Smooth muscle cell (in vitro differentiated cells): ENCODE data around the gene CACNA1E. TPM values are rescaled to one million over a fixed set of nuclear protein-coding genes. Genes with fewer than 3 reads are reported as not detected.

Experiments used
- DNase-seq: peaks from one replicate; lab custom pipeline; 2025; ENCODE audit not compliant: unreplicated experiment; lab: John Stamatoyannopoulos, UW
- H2AFZ ChIP-seq: fragments of 200-600 bp; sonication (generic); 2 replicates; pipeline ENCODE4 v1.6.0; 2016; ENCODE audit warnings: antibody characterized with exemption, low read depth, mild to moderate bottlenecking
- H3F3A ChIP-seq: fragments of 200-600 bp; sonication (generic); 2 replicates; pipeline ENCODE4 v1.6.0; 2017; ENCODE audit warnings: antibody characterized with exemption, low read depth
- H3K27ac ChIP-seq: fragments of 200-600 bp; sonication (generic); 2 replicates; pipeline ENCODE4 v1.5.1; 2016; ENCODE audit warnings: low read depth, mild to moderate bottlenecking
- H3K27me3 ChIP-seq: fragments of 200-600 bp; sonication (generic); 2 replicates; pipeline ENCODE4 v1.6.1; 2016; ENCODE audit warnings: low read depth, mild to moderate bottlenecking
- H3K36me3 ChIP-seq: fragments of 200-600 bp; sonication (generic); 2 replicates; pipeline ENCODE4 v1.5.1; 2016; ENCODE audit warnings: low read depth
- H3K4me1 ChIP-seq: fragments of 200-600 bp; sonication (generic); 2 replicates; pipeline ENCODE4 v1.5.1; 2016; ENCODE audit warnings: low read depth
- H3K4me2 ChIP-seq: fragments of 200-600 bp; sonication (generic); 2 replicates; pipeline ENCODE4 v1.6.0; 2016; ENCODE audit warnings: mild to moderate bottlenecking
- H3K4me3 ChIP-seq: fragments of 200-600 bp; sonication (generic); 2 replicates; pipeline ENCODE4 v1.5.1; 2016; ENCODE audit warnings: mild to moderate bottlenecking
- H3K79me2 ChIP-seq: fragments of 200-600 bp; sonication (generic); 2 replicates; pipeline ENCODE4 v1.6.0; 2016; ENCODE audit warnings: low read depth, mild to moderate bottlenecking
- H3K9ac ChIP-seq: fragments of 200-600 bp; sonication (generic); 2 replicates; pipeline ENCODE4 v1.6.0; 2016; ENCODE audit warnings: low read depth
- H3K9me3 ChIP-seq: fragments of 200-600 bp; sonication (generic); replicated peaks from 2 replicates; pipeline ENCODE4 v1.5.1; 2016; ENCODE audit warnings: low read depth
- H4K20me1 ChIP-seq: fragments of 200-600 bp; sonication (generic); 2 replicates; pipeline ENCODE4 v1.6.0; 2016; ENCODE audit warnings: low read depth
- CTCF ChIP-seq: fragments of 200-600 bp; sonication (generic); IDR thresholded peaks from 2 replicates; pipeline ENCODE4 v1.5.1; 2017; ENCODE audit warnings: borderline replicate concordance, mild to moderate bottlenecking, antibody characterized with exemption; ENCODE audit not compliant: insufficient read depth, poor library complexity, severe bottlenecking
- WGBS: methylation state at CpG from one replicate; pipeline ENCODE4 v1.1.7; 2016; ENCODE audit warnings: low lambda C conversion rate; 5-methylcytosine and 5-hydroxymethylcytosine counted together
- polyA plus RNA-seq: library from polyadenylated mRNA; unstranded; fragments of >200 nt; fragmentation: Nextera tagmentation; extraction: Ambion mirVana; gene quantifications from 2 replicates; pipeline ENCODE4 v1.2.1, GENCODE V29; 2016
- small RNA-seq: library from RNA; depleted of rRNA; stranded (forward); fragments of <200 nt; gene quantifications from one replicate; pipeline ENCODE3, GENCODE V24; 2014
- total RNA-seq: library from RNA; depleted of rRNA; stranded (reverse); fragments of >200 nt; gene quantifications from 2 replicates; pipeline ENCODE4 v1.2.3, GENCODE V29; 2014

CACNA1E gene
- total and polyA plus RNA-seq, 2 experiments from 2014 or later = not detected

GRCh38 chr1:181855380-181855779, 372.1 kb downstream of the CACNA1E start:
- Histone ChIP-seq H3K4me3 (no peak overlapping the region), H3K27ac (no peak overlapping the region), H4K20me1 (no peaks in the 10 kb centered on the region), H3K9me3 (no peaks in the 10 kb centered on the region), H2AFZ (no peak overlapping the region), H3K4me2 (no peak overlapping the region), H3F3A (no peaks in the 10 kb centered on the region), H3K4me1 (no peaks in the 10 kb centered on the region), H3K27me3 (no peaks in the 10 kb centered on the region), H3K36me3 (no peaks in the 10 kb centered on the region), H3K79me2 (no peaks in the 10 kb centered on the region), H3K9ac (no peak overlapping the region)
- no peak for TF ChIP-seq CTCF
- DNase-seq = no peak
- 61% methylated on average over 1 of the region's 1 CpG for WGBS

Small RNA genes lying within 50 kb of the gene (small RNA-seq; reads per million reads assigned to genes)
- not detected for gene RF00017
- not detected for gene RNA5SP70
